SK-N-SH (cell line): ENCODE measurements around the gene EDIL3. TPM values are rescaled to one million over a fixed set of nuclear protein-coding genes. Genes with fewer than 3 reads are reported as not detected.

ENCODE experiments used
- CTCF ChIA-PET: fragments of 300-600, 350-600 bp; formaldehyde crosslinking; extraction: SDS; loops from one replicate; lab custom pipeline; 2021; lab: Yijun Ruan, JAX
- POLR2A ChIA-PET: fragments of 350-600 bp; sonication (Branson Sonifier 250); formaldehyde crosslinking; extraction: SDS; loops from one replicate; lab custom pipeline; 2020; ENCODE audit warnings: antibody characterized with exemption, inconsistent platforms; lab: Yijun Ruan, JAX
- DNase-seq: peaks from one replicate; pipeline ENCODE4 v3.0.0; 2012
- H2AFZ ChIP-seq: fragments of 200-600 bp; sonication (generic); 2 replicates; pipeline ENCODE4 v1.8.1; 2016; ENCODE audit warnings: antibody characterized with exemption, mild to moderate bottlenecking, low read depth
- H3F3A ChIP-seq: fragments of 200-600 bp; sonication (generic); replicated peaks from 2 replicates; pipeline ENCODE3; 2016; ENCODE audit warnings: antibody characterized with exemption, mild to moderate bottlenecking; ENCODE audit not compliant: insufficient read depth
- H3K27ac ChIP-seq, 2 experiments: fragments of 200-500 bp in 1 of 2; fragments of 200-600 bp in 1 of 2; sonication (Bioruptor generic) in 1 of 2; sonication (generic), shearing (Covaris generic) in 1 of 2; 2 replicates each; pipeline versions ENCODE4 v1.5.1 to v1.6.1; 2014 to 2016; ENCODE audit warnings: low read depth in 2 of 2, inconsistent platforms in 1 of 2, low read length in 1 of 2, mild to moderate bottlenecking in 1 of 2, mixed read lengths in 1 of 2
- H3K27me3 ChIP-seq: fragments of 200-600 bp; sonication (generic), shearing (Covaris generic); 2 replicates; pipeline ENCODE4 v1.6.1; 2016; ENCODE audit warnings: mixed run types; ENCODE audit not compliant: insufficient read depth
- H3K36me3 ChIP-seq, 2 experiments: fragments of 200-500 bp in 1 of 2; fragments of 200-600 bp in 1 of 2; sonication (Bioruptor generic) in 1 of 2; sonication (generic) in 1 of 2; replicated peaks in 1 of 2; 2 replicates each; pipeline versions ENCODE3 to v1.5.1; 2014 to 2016; ENCODE audit warnings: low read length in 1 of 2, mild to moderate bottlenecking in 1 of 2; ENCODE audit not compliant: insufficient read depth in 2 of 2, control insufficient read depth in 1 of 2
- H3K4me1 ChIP-seq, 2 experiments: fragments of 200-500 bp in 1 of 2; fragments of 200-600 bp in 1 of 2; sonication (Bioruptor generic) in 1 of 2; sonication (generic), shearing (Covaris generic) in 1 of 2; 2 replicates each; pipeline versions ENCODE4 v1.5.1 to v1.6.1; 2014 to 2016; ENCODE audit warnings: low read depth in 1 of 2, low read length in 1 of 2, mixed run types in 1 of 2; ENCODE audit not compliant: insufficient read depth in 2 of 2, control insufficient read depth in 1 of 2
- H3K4me2 ChIP-seq: fragments of 200-600 bp; sonication (generic), shearing (Covaris generic); 2 replicates; pipeline ENCODE4 v1.6.1; 2017; ENCODE audit warnings: mixed run types
- H3K4me3 ChIP-seq, 2 experiments: fragments of 200-500 bp in 1 of 2; fragments of 200-600 bp in 1 of 2; sonication (Bioruptor generic) in 1 of 2; sonication (generic), shearing (Covaris generic) in 1 of 2; 2 replicates each; pipeline versions ENCODE4 v1.5.1 to v1.8.1; 2014 to 2016; ENCODE audit warnings: low read depth in 2 of 2, inconsistent platforms in 1 of 2, low read length in 1 of 2, mild to moderate bottlenecking in 1 of 2, mixed read lengths in 1 of 2, moderate library complexity in 1 of 2
- H3K79me2 ChIP-seq: fragments of 200-600 bp; sonication (generic); 2 replicates; pipeline ENCODE4 v1.8.1; 2017; ENCODE audit warnings: mild to moderate bottlenecking; ENCODE audit not compliant: insufficient read depth
- H3K9ac ChIP-seq: fragments of 200-600 bp; sonication (generic); 2 replicates; pipeline ENCODE4 v1.6.1; 2017; ENCODE audit warnings: mixed run types
- H3K9me2 ChIP-seq: fragments of 200-600 bp; sonication (generic); 2 replicates; pipeline ENCODE4 v1.6.1; 2017; ENCODE audit warnings: mixed run types
- H3K9me3 ChIP-seq: fragments of 200-600 bp; sonication (generic); 2 replicates; pipeline ENCODE4 v1.6.1; 2017; ENCODE audit warnings: mixed run types, mild to moderate bottlenecking, moderate library complexity
- H4K20me1 ChIP-seq: fragments of 200-600 bp; sonication (generic); 2 replicates; pipeline ENCODE4 v1.6.1; 2017; ENCODE audit warnings: mild to moderate bottlenecking, mixed run types; ENCODE audit not compliant: insufficient read depth
- CHD2 ChIP-seq: fragments of 150-350 bp; IDR thresholded peaks from 2 replicates; pipeline ENCODE4 v1.6.1; 2018; ENCODE audit warnings: low read length; ENCODE audit not compliant: partially characterized antibody
- FOSL2 ChIP-seq: IDR thresholded peaks from 2 replicates; pipeline ENCODE4 v1.4.0; 2012; ENCODE audit warnings: low read depth, mild to moderate bottlenecking, moderate library complexity, borderline replicate concordance
- FOXJ3 ChIP-seq: sonication (generic); formaldehyde crosslinking; IDR thresholded peaks from 2 replicates; pipeline ENCODE4 v1.5.1; 2020; ENCODE audit warnings: mild to moderate bottlenecking, missing genetic modification reagents
- FOXM1 ChIP-seq: IDR thresholded peaks from 2 replicates; pipeline ENCODE4 v1.4.0; 2012; ENCODE audit warnings: low read depth, mild to moderate bottlenecking
- GABPA ChIP-seq: IDR thresholded peaks from 2 replicates; pipeline ENCODE4 v1.4.0; 2012; ENCODE audit warnings: low read depth, mild to moderate bottlenecking
- JUND ChIP-seq: IDR thresholded peaks from 2 replicates; pipeline ENCODE4 v1.4.0; 2012
- MXI1 ChIP-seq: IDR thresholded peaks from 2 replicates; pipeline ENCODE4 v1.6.1; 2012; ENCODE audit warnings: mild to moderate bottlenecking, low read depth, low read length, improper control_type of control experiment
- NFIC ChIP-seq: IDR thresholded peaks from 2 replicates; pipeline ENCODE4 v1.4.0; 2012; ENCODE audit warnings: borderline replicate concordance
- NRF1 ChIP-seq: IDR thresholded peaks from 2 replicates; pipeline ENCODE4 v1.6.1; 2012; ENCODE audit warnings: low read depth, mild to moderate bottlenecking, low read length
- RAD21 ChIP-seq: IDR thresholded peaks from 2 replicates; pipeline ENCODE4 v1.6.1; 2012; ENCODE audit warnings: mild to moderate bottlenecking, low read length
- RCOR1 ChIP-seq: fragments of 150-350 bp; IDR thresholded peaks from 2 replicates; pipeline ENCODE4 v1.6.1; 2017; ENCODE audit warnings: antibody characterized with exemption, low read length
- RFX5 ChIP-seq: IDR thresholded peaks from 2 replicates; pipeline ENCODE4 v1.6.1; 2012; ENCODE audit warnings: mild to moderate bottlenecking, improper control_type of control experiment, low read length
- RXRA ChIP-seq: IDR thresholded peaks from 2 replicates; pipeline ENCODE4 v1.4.0; 2012; ENCODE audit warnings: low read depth, mild to moderate bottlenecking, borderline replicate concordance
- SMC3 ChIP-seq: IDR thresholded peaks from 2 replicates; pipeline ENCODE4 v1.6.1; 2012; ENCODE audit warnings: low read depth, low read length, improper control_type of control experiment
- TCF12 ChIP-seq: IDR thresholded peaks from 2 replicates; pipeline ENCODE4 v1.4.0; 2012
- TEAD4 ChIP-seq: IDR thresholded peaks from 2 replicates; pipeline ENCODE4 v1.4.0; 2012; ENCODE audit warnings: mild to moderate bottlenecking, borderline replicate concordance; ENCODE audit not compliant: insufficient read depth
- USF2 ChIP-seq: fragments of 150-350 bp; IDR thresholded peaks from 2 replicates; pipeline ENCODE4 v1.6.1; 2017; ENCODE audit warnings: antibody characterized with exemption, low read length, low read depth, borderline replicate concordance
- YY1 ChIP-seq: IDR thresholded peaks from 2 replicates; pipeline ENCODE4 v1.4.0; 2012; ENCODE audit warnings: low read depth, mild to moderate bottlenecking
- ZBTB33 ChIP-seq: IDR thresholded peaks from 2 replicates; pipeline ENCODE4 v1.4.0; 2012; ENCODE audit warnings: low read depth, borderline replicate concordance
- polyA plus RNA-seq, 3 experiments: library from polyadenylated mRNA; depleted of rRNA; stranded (reverse); fragments of >200 nt; gene quantifications; 2 replicates each; pipeline ENCODE4 v1.2.3, GENCODE V29; 2012
- TF ChIP-seq, protein P1 (sequence below): fragments of 200-600 bp; sonication (generic); IDR thresholded peaks from 2 replicates; pipeline ENCODE4 v1.6.1; 2017; ENCODE audit warnings: antibody characterized with exemption, mild to moderate bottlenecking, moderate library complexity

The EDIL3 gene
- polyA plus RNA-seq, 1 of the 3 experiments (the other 2 are of a cell fraction) = 51.5 TPM

GRCh38 chr5:83972909-83973308 lies 411.8 kb downstream of the EDIL3 start:
- Histone ChIP-seq H3F3A (peaks cover 13% of the 10 kb centered on the region), H3K4me3 (no peak overlapping the region), H3K4me1 (peaks cover 6 to 9% of the 10 kb centered on the region in 2 experiments; a peak in 3 of 4 replicates), H3K79me2 (no peaks in the 10 kb centered on the region), H3K9me3 (no peaks in the 10 kb centered on the region), H2AFZ (no peak overlapping the region), H3K4me2 (no peak overlapping the region), H3K9me2 (no peaks in the 10 kb centered on the region), H3K27me3 (no peaks in the 10 kb centered on the region), H4K20me1 (no peaks in the 10 kb centered on the region), H3K9ac (no peak overlapping the region), H3K36me3 (no peaks in the 10 kb centered on the region), H3K27ac (peak overlapping the region; percentile 39 to 44; a peak in 2 of 4 replicates)
- ChIA-PET POLR2A (no interaction called here), CTCF (no interaction called here)
- no peak for DNase-seq
- no peak for TF ChIP-seq SMC3
- no peak for TF ChIP-seq TEAD4
- no peak for TF ChIP-seq RXRA
- no peak for TF ChIP-seq GABPA
- no peak for TF ChIP-seq RFX5
- no peak for TF ChIP-seq ZBTB33
- no peak for TF ChIP-seq JUND
- TF ChIP-seq CHD2 = no peak
- TF ChIP-seq USF2 = no peak
- TF ChIP-seq FOXM1 = no peak
- TF ChIP-seq NFIC = no peak

GRCh38 chr5:83972236-83972635 lies 412.4 kb downstream of the EDIL3 start:
- H2AFZ ChIP-seq = no peak overlapping the region
- ChIA-PET POLR2A (no interaction called here), CTCF (no interaction called here)
- no peaks in the 10 kb centered on the region for H3K9me2 ChIP-seq
- H3K27ac ChIP-seq = peak overlapping the region; percentile 44 to 50; a peak in 3 of 4 replicates
- peaks cover 6 to 9% of the 10 kb centered on the region in 2 experiments; a peak in 3 of 4 replicates for H3K4me1 ChIP-seq
- H3K27me3 ChIP-seq = no peaks in the 10 kb centered on the region
- no peaks in the 10 kb centered on the region for H3K36me3 ChIP-seq
- H3K4me2 ChIP-seq = peak overlapping the region; percentile 29; the same call in 1 of the 2 replicates
- no peak overlapping the region for H3K4me3 ChIP-seq
- no peaks in the 10 kb centered on the region for H4K20me1 ChIP-seq
- no peaks in the 10 kb centered on the region for H3K79me2 ChIP-seq
- H3F3A ChIP-seq = peaks cover 9% of the 10 kb centered on the region
- H3K9ac ChIP-seq = no peak overlapping the region
- no peak for DNase-seq
- H3K9me3 ChIP-seq = no peaks in the 10 kb centered on the region
- TF ChIP-seq FOSL2 (peak; percentile 85; the same call in 1 of the 2 replicates), ZBTB33 (no peak), NFIC (peak; percentile 64), TEAD4 (peak; percentile 71; the same call in 1 of the 2 replicates), RAD21 (no peak), FOXJ3 (no peak), MXI1 (no peak), JUND (peak; percentile 90), RFX5 (no peak), GABPA (no peak), RCOR1 (no peak), USF2 (no peak), FOXM1 (peak; percentile 57; the same call in 1 of the 2 replicates), YY1 (no peak), NRF1 (no peak), RXRA (peak; percentile 14; the same call in 1 of the 2 replicates), TCF12 (peak; percentile 98)
- TF ChIP-seq, protein P1, sequence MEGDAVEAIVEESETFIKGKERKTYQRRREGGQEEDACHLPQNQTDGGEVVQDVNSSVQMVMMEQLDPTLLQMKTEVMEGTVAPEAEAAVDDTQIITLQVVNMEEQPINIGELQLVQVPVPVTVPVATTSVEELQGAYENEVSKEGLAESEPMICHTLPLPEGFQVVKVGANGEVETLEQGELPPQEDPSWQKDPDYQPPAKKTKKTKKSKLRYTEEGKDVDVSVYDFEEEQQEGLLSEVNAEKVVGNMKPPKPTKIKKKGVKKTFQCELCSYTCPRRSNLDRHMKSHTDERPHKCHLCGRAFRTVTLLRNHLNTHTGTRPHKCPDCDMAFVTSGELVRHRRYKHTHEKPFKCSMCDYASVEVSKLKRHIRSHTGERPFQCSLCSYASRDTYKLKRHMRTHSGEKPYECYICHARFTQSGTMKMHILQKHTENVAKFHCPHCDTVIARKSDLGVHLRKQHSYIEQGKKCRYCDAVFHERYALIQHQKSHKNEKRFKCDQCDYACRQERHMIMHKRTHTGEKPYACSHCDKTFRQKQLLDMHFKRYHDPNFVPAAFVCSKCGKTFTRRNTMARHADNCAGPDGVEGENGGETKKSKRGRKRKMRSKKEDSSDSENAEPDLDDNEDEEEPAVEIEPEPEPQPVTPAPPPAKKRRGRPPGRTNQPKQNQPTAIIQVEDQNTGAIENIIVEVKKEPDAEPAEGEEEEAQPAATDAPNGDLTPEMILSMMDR = no peak
